PC-9 (cell line): ENCODE measurements around the gene GYPB. TPM values are rescaled to one million over a fixed set of nuclear protein-coding genes. Genes with fewer than 3 reads are reported as not detected.
"Not testable (repeated sequence)": the region's sequence is repeated elsewhere in the genome, so short reads cannot be mapped to it uniquely, and the experiment has no call there.

Experiments used
- BruUV-seq: library from RNA; stranded (reverse); fragments of 400-500 nt; replicated peaks from 2 replicates; lab custom pipeline; 2021; lab: Mats Ljungman, UMichigan
- CTCF ChIA-PET: fragments of 300-600 bp; sonication (Branson Sonifier 250); formaldehyde crosslinking; loops from one replicate; lab custom pipeline; 2022; ENCODE audit warnings: antibody characterized with exemption; lab: Charles Lee
- POLR2A ChIA-PET: fragments of 300-600 bp; sonication (Branson Sonifier 250); formaldehyde crosslinking; loops from one replicate; lab custom pipeline; 2022; ENCODE audit warnings: antibody characterized with exemption; ENCODE audit not compliant: unreplicated experiment; lab: Charles Lee
- DNase-seq, 2 experiments: peaks; one replicate each; pipeline versions ENCODE4 v3.0.0 to v3.0.0-alpha.2; 2015 to 2022; ENCODE audit warnings: mixed read lengths in 1 of 2
- H2AFZ ChIP-seq: fragments of 200-600 bp; sonication (generic); 2 replicates; pipeline ENCODE4 v1.8.1; 2017; ENCODE audit warnings: antibody characterized with exemption
- H3F3A ChIP-seq: fragments of 200-600 bp; sonication (generic); 2 replicates; pipeline ENCODE4 v1.8.1; 2017; ENCODE audit warnings: antibody characterized with exemption, mild to moderate bottlenecking, low read depth; ENCODE audit not compliant: insufficient read depth
- H3K27ac ChIP-seq: fragments of 200-600 bp; sonication (generic); 2 replicates; pipeline ENCODE4 v1.6.1; 2016; ENCODE audit warnings: mixed run types
- H3K27me3 ChIP-seq: fragments of 200-600 bp; sonication (generic); 2 replicates; pipeline ENCODE4 v1.6.1; 2016; ENCODE audit warnings: low read depth, mixed run types; ENCODE audit not compliant: insufficient read depth
- H3K36me3 ChIP-seq: fragments of 200-600 bp; sonication (generic); 2 replicates; pipeline ENCODE4 v1.6.1; 2016; ENCODE audit warnings: low read depth, mixed run types
- H3K4me1 ChIP-seq: fragments of 200-600 bp; sonication (generic); replicated peaks from 2 replicates; pipeline ENCODE4 v1.6.1; 2016; ENCODE audit warnings: mixed run types; ENCODE audit not compliant: insufficient read depth
- H3K4me2 ChIP-seq: fragments of 200-600 bp; sonication (generic); 2 replicates; pipeline ENCODE4 v1.6.1; 2017; ENCODE audit warnings: mixed run types
- H3K4me3 ChIP-seq: fragments of 200-600 bp; sonication (generic); 2 replicates; pipeline ENCODE4 v1.6.1; 2016; ENCODE audit warnings: mixed run types
- H3K79me2 ChIP-seq: fragments of 200-600 bp; sonication (generic); 2 replicates; pipeline ENCODE4 v1.6.1; 2017; ENCODE audit warnings: low read depth, mixed run types
- H3K9me2 ChIP-seq: fragments of 200-600 bp; sonication (generic); 2 replicates; pipeline ENCODE4 v1.8.1; 2017; ENCODE audit warnings: mild to moderate bottlenecking; ENCODE audit not compliant: insufficient read depth
- H3K9me3 ChIP-seq: fragments of 200-600 bp; sonication (generic); 2 replicates; pipeline ENCODE4 v1.8.1; 2016; ENCODE audit warnings: low read depth; ENCODE audit not compliant: insufficient read depth
- H4K20me1 ChIP-seq: fragments of 200-600 bp; sonication (generic); 2 replicates; pipeline ENCODE4 v1.8.1; 2017; ENCODE audit not compliant: insufficient read depth
- intact Hi-C: fragments of 100-400 bp; cut with micrococcal nuclease; formaldehyde crosslinking; loops from one replicate; pipeline ENCODE4 v1.10.0; 2022; ENCODE audit not compliant: unreplicated experiment
- total RNA-seq: library from RNA; stranded (reverse); gene quantifications from 2 replicates; pipeline ENCODE4 v1.2.3, GENCODE V29; 2021

GYPB gene
- total RNA-seq, 1 experiment from 2014 or later: not detected

- H2AFZ ChIP-seq, H3K27ac ChIP-seq, H3K9me2 ChIP-seq, H3K27me3 ChIP-seq, intact Hi-C loops, H3K4me2 ChIP-seq, H4K20me1 ChIP-seq, H3K4me1 ChIP-seq, POLR2A ChIA-PET, H3K4me3 ChIP-seq, H3K9me3 ChIP-seq, CTCF ChIA-PET, BruUV-seq, DNase-seq, H3F3A ChIP-seq, H3K79me2 ChIP-seq, H3K36me3 ChIP-seq: not testable (repeated sequence)
Observed at GRCh38 chr4:144050631-144051030, 31.5 kb upstream of the GYPB start.

GRCh38 chr4:144049495-144050424 lies 30.6 kb upstream of the GYPB start:
- H3K27me3 ChIP-seq, H3F3A ChIP-seq, H3K27ac ChIP-seq, intact Hi-C loops, H4K20me1 ChIP-seq, BruUV-seq, H3K4me2 ChIP-seq, H3K79me2 ChIP-seq, H2AFZ ChIP-seq, H3K4me3 ChIP-seq, H3K9me2 ChIP-seq, POLR2A ChIA-PET, H3K36me3 ChIP-seq, CTCF ChIA-PET, H3K4me1 ChIP-seq, DNase-seq, H3K9me3 ChIP-seq: not testable (repeated sequence)

- BruUV-seq, H2AFZ ChIP-seq, H3F3A ChIP-seq, H3K4me1 ChIP-seq, H3K4me3 ChIP-seq, H3K27me3 ChIP-seq, H3K27ac ChIP-seq, intact Hi-C loops, H3K9me3 ChIP-seq, POLR2A ChIA-PET, H3K4me2 ChIP-seq, H3K9me2 ChIP-seq, DNase-seq, H3K36me3 ChIP-seq, H3K79me2 ChIP-seq, H4K20me1 ChIP-seq, CTCF ChIA-PET: not testable (repeated sequence)
Observed at GRCh38 chr4:144044936-144045335, 25.8 kb upstream of the GYPB start.

DNA sequence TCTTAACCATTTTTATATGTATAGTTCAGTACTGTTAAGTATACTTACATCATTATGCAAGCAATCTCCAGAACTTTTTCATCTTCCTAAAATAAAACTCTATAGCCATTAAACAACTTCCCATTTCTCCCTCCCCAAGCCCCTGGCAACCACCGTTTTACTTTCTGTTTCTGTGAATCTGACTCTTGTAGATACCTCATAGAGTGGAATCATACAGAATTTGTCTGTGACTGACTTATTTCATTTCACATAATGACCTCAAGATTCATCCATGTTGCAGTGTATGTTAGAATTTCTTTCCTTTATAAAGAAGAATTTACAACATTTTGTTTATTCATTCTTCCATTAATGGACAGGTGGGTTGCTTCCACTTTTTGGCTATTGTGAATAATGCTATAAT lies 13.4 kb upstream of the GYPB start:
- H3K36me3 ChIP-seq, CTCF ChIA-PET, intact Hi-C loops, H2AFZ ChIP-seq, POLR2A ChIA-PET, H3K9me3 ChIP-seq, H3K27ac ChIP-seq, DNase-seq, H3F3A ChIP-seq, H4K20me1 ChIP-seq, H3K4me1 ChIP-seq, H3K4me2 ChIP-seq, H3K27me3 ChIP-seq, H3K9me2 ChIP-seq, H3K79me2 ChIP-seq, H3K4me3 ChIP-seq, BruUV-seq: not testable (repeated sequence)

DNA sequence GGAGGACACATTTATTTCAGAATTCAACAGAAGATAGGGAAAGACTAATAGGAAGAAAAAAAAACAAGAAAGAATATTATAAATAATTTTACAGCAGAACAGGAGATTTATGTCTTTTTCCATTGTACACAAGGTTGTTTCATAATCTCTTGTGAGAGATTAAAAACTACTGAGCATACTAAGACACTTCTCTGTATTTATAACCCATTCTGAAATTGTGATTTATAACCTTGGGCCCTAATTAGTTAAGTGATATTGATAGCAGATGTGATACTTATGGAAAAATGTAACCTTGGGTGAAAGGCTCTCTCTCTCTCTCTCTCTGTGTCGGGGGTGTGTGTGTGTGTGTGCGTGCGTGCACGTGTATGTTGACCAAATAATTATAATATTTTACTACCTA lies 12.7 kb upstream of the GYPB start:
- H3K4me1 ChIP-seq, H3K9me3 ChIP-seq, CTCF ChIA-PET, BruUV-seq, H2AFZ ChIP-seq, DNase-seq, H3F3A ChIP-seq, H3K36me3 ChIP-seq, H3K9me2 ChIP-seq, H3K4me2 ChIP-seq, H4K20me1 ChIP-seq, H3K79me2 ChIP-seq, H3K27ac ChIP-seq, H3K4me3 ChIP-seq, H3K27me3 ChIP-seq, intact Hi-C loops, POLR2A ChIA-PET: not testable (repeated sequence)

- intact Hi-C loops, H2AFZ ChIP-seq, BruUV-seq, DNase-seq, H4K20me1 ChIP-seq, H3K4me1 ChIP-seq, POLR2A ChIA-PET, H3K4me2 ChIP-seq, H3F3A ChIP-seq, H3K36me3 ChIP-seq, CTCF ChIA-PET, H3K27ac ChIP-seq, H3K79me2 ChIP-seq, H3K4me3 ChIP-seq, H3K9me2 ChIP-seq, H3K9me3 ChIP-seq, H3K27me3 ChIP-seq: not testable (repeated sequence)
Observed at GRCh38 chr4:144031369-144031768, 12.2 kb upstream of the GYPB start.

GRCh38 chr4:144030708-144031107 lies 11.5 kb upstream of the GYPB start:
- H3F3A ChIP-seq, H2AFZ ChIP-seq, H3K4me2 ChIP-seq, H3K9me2 ChIP-seq, H3K36me3 ChIP-seq, H3K4me1 ChIP-seq, H3K27me3 ChIP-seq, CTCF ChIA-PET, H4K20me1 ChIP-seq, H3K27ac ChIP-seq, H3K79me2 ChIP-seq, intact Hi-C loops, BruUV-seq, H3K4me3 ChIP-seq, DNase-seq, H3K9me3 ChIP-seq, POLR2A ChIA-PET: not testable (repeated sequence)
